Epithelial cell of esophagus (primary cell): Measurements from ENCODE around the gene RPRD2.
"Not testable (repeated sequence)": the region's sequence is repeated elsewhere in the genome, so short reads cannot be mapped to it uniquely, and the experiment has no call there.

ENCODE experiments used
- DNase-seq: peaks from one replicate; pipeline ENCODE4 v3.0.0; 2010; ENCODE audit warnings: low read depth
- H3K4me3 ChIP-seq: 2 replicates; pipeline ENCODE4 v1.5.1; 2011; ENCODE audit warnings: mild to moderate bottlenecking, low read length, control low read depth
- CTCF ChIP-seq: IDR thresholded peaks from 2 replicates; pipeline ENCODE4 v1.5.1; 2011; ENCODE audit warnings: low read depth, mild to moderate bottlenecking, low read length, control low read depth, inconsistent platforms; ENCODE audit not compliant: insufficient read depth; ENCODE audit errors: missing control alignments

The RPRD2 gene

GRCh38 chr1:150363426-150364230, at the start of gene RPRD2:
Gene RPRD2 (plus strand): TSS chr1:150364147. CDS start chr1:150364715, 568 bp downstream.
- peak within 1 kb of the TSS; percentile 98 for H3K4me3 ChIP-seq
- TF ChIP-seq CTCF, result no peak

GRCh38 chr1:150314691-150315090, 49.3 kb upstream of the RPRD2 start:
- not testable (repeated sequence) for H3K4me3 ChIP-seq, DNase-seq

More at GRCh38 chr1:150363426-150364230, at the start of gene RPRD2:
- peak; percentile 100 for DNase-seq

- DNase-seq, result no peak
- peak overlapping the region; percentile 65 for H3K4me3 ChIP-seq
- TF ChIP-seq CTCF, result no peak
Observed at GRCh38 chr1:150320667-150320978, 43.3 kb upstream of the RPRD2 start.

- DNase-seq, result no peak
- TF ChIP-seq CTCF, result no peak
- peak overlapping the region; percentile 65 for H3K4me3 ChIP-seq
Observed at GRCh38 chr1:150321826-150322166, 42.2 kb upstream of the RPRD2 start.

- peak overlapping the region; percentile 65 for H3K4me3 ChIP-seq
- peak; percentile 64 for DNase-seq
- no peak for TF ChIP-seq CTCF
Observed at GRCh38 chr1:150322310-150322709, 41.6 kb upstream of the RPRD2 start.

- DNase-seq, result no peak
- no peak overlapping the region for H3K4me3 ChIP-seq
Observed at GRCh38 chr1:150332651-150333290, 31.2 kb upstream of the RPRD2 start.

GRCh38 chr1:150346316-150346715, 17.6 kb upstream of the RPRD2 start:
- TF ChIP-seq CTCF, result no peak

More at GRCh38 chr1:150332651-150333290, 31.2 kb upstream of the RPRD2 start:
- TF ChIP-seq CTCF, result no peak

More at GRCh38 chr1:150346316-150346715, 17.6 kb upstream of the RPRD2 start:
- no peak overlapping the region for H3K4me3 ChIP-seq
- no peak for DNase-seq
